ENCODE measurements around the gene GRM8.

GRM8 gene

DNA sequence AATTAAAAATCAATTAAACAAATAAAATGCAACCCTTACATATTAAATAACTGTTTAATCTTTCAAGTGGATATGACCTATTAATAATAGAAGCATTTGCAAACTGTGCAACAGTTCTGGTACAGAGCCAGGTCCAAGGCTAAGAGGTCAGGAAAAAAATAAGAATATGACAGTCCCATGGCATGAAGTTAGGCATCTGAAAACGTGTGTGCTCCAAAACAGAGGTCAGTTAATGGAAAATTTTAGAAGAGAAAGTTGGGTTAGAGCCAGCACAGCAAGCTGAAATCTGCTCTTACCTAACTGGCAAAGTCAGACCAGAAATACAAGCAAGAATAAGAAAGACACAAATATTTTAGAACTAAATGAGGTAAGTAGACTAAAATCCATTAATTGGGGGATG, 757.7 kb downstream of the GRM8 start:
- H3K9ac ChIP-seq (ENCODE audit: insufficient read length, low read depth) = no peak overlapping the region
- H3K36me3 ChIP-seq (ENCODE audit: insufficient read depth, insufficient read length, low read length) = no peaks in the 10 kb centered on the region
- H3K4me3 ChIP-seq (ENCODE audit: insufficient read length, low read depth) = no peak overlapping the region
- no peaks in the 10 kb centered on the region for H3K27me3 ChIP-seq (ENCODE audit: insufficient read depth, insufficient read length)
- TF ChIP-seq YY1 (IDR thresholded peaks at IDR 0.05; ENCODE audit: insufficient read depth, insufficient read length) (no peak), SUZ12 (IDR thresholded peaks at IDR 0.05; ENCODE audit: extremely low read depth, insufficient read depth, insufficient read length) (no peak)
- H3K4me1 ChIP-seq (ENCODE audit: insufficient read depth, insufficient read length) = no peaks in the 10 kb centered on the region
- DNase-seq (ENCODE audit: low read depth, low spot score) = no peak
- H3K9me3 ChIP-seq (ENCODE audit: insufficient read depth, low read length) = no peaks in the 10 kb centered on the region

DNA sequence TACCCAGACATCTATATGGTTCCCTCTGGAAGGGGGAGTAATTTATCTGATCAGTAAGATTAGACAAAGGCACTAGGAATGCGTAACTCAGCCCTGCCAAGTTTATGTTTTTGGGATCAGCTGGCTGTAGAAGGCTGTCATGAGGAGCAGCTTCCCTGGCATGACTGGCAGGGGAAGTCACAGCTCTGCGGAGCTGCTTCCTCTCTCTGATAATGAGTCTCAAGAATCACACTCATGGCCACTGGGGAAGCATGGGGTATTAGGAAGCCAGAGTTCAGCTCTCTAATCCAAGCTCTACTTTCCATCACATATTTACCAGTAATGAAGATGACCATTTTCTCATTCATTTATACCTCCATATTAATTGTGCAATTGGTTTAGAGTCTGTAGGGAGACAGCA, 758.9 kb downstream of the GRM8 start:
- DNase-seq (ENCODE audit: low read depth, low spot score) = no peak
- H3K9me3 ChIP-seq (ENCODE audit: insufficient read depth, low read length) = no peaks in the 10 kb centered on the region
- H3K9ac ChIP-seq (ENCODE audit: insufficient read length, low read depth) = no peak overlapping the region
- TF ChIP-seq ZNF274 (IDR thresholded peaks at IDR 0.05; ENCODE audit: low read depth, low read length) (no peak), SUZ12 (IDR thresholded peaks at IDR 0.05; ENCODE audit: extremely low read depth, insufficient read depth, insufficient read length) (no peak), YY1 (IDR thresholded peaks at IDR 0.05; ENCODE audit: insufficient read depth, insufficient read length) (no peak)
- H3K36me3 ChIP-seq (ENCODE audit: insufficient read depth, insufficient read length, low read length) = no peaks in the 10 kb centered on the region
- no peaks in the 10 kb centered on the region for H3K4me1 ChIP-seq (ENCODE audit: insufficient read depth, insufficient read length)
- no peak overlapping the region for H3K4me3 ChIP-seq (ENCODE audit: insufficient read length, low read depth)
- H3K27me3 ChIP-seq (ENCODE audit: insufficient read depth, insufficient read length) = no peaks in the 10 kb centered on the region

DNA sequence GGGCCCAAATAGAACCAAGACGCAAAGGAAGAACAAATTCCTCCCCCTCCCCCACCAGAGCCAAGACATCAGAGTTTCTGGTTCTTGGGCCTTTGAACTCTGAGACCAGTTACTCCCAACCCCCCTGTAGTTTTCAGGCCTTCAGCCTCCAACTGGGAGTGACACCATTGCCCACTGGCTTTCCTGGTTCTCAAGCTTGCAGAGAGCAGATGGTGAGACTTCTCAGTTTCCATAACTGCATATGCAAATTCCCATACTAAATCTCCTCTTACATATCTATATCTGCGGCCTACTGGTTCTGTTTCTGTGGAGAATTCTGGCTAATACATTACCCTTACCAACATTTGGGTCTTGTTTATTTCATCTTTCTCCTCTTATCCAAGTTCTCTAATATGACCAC, 762.9 kb downstream of the GRM8 start:
- H3K27me3 ChIP-seq (ENCODE audit: insufficient read depth, insufficient read length) = no peaks in the 10 kb centered on the region
- H3K9me3 ChIP-seq (ENCODE audit: insufficient read depth, low read length) = no peaks in the 10 kb centered on the region
- H3K9ac ChIP-seq (ENCODE audit: insufficient read length, low read depth) = no peak overlapping the region
- no peaks in the 10 kb centered on the region for H3K4me1 ChIP-seq (ENCODE audit: insufficient read depth, insufficient read length)
- TF ChIP-seq YY1 (IDR thresholded peaks at IDR 0.05; ENCODE audit: insufficient read depth, insufficient read length) (no peak), ZNF274 (IDR thresholded peaks at IDR 0.05; ENCODE audit: low read depth, low read length) (no peak), SUZ12 (IDR thresholded peaks at IDR 0.05; ENCODE audit: extremely low read depth, insufficient read depth, insufficient read length) (no peak)
- no peak for DNase-seq (ENCODE audit: low read depth, low spot score)
- H3K4me3 ChIP-seq (ENCODE audit: insufficient read length, low read depth) = no peak overlapping the region
- no peaks in the 10 kb centered on the region for H3K36me3 ChIP-seq (ENCODE audit: insufficient read depth, insufficient read length, low read length)

DNA sequence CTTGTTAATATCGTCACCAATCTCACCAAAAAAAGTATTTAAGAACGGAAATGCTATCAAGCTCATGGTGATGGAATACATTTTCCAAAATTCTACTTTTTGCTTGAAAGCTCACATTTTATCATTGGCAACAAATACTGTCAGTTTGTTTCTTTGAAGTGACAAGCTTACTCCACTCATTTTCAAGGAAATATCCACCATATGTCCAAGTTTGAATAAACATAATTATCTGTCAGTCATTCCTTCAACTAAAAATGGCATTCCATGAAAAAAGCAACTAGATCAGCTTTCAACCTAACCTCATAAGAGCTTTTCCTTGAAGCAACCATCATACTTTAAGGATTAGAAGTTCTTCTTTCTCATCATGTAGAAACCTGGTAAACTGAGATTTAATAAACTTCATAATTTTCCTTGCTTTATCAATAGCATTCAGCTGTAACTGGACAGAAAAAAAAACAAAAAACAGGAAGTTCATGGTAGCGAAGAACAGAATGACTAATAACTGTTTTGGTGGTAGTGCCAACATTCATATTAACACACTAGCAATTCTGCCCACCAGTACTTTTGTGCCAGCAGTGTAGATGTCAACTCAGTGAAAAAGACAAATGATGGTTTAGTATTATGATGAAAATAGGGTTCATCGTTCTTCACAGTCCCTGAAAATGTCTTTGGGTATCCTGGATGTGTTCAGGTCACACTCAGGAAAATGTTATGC, 764.9 kb downstream of the GRM8 start:
- no peaks in the 10 kb centered on the region for H3K27me3 ChIP-seq (ENCODE audit: insufficient read depth, insufficient read length)
- H3K9ac ChIP-seq (ENCODE audit: insufficient read length, low read depth) = no peak overlapping the region
- H3K4me3 ChIP-seq (ENCODE audit: insufficient read length, low read depth) = no peak overlapping the region
- no peaks in the 10 kb centered on the region for H3K4me1 ChIP-seq (ENCODE audit: insufficient read depth, insufficient read length)
- DNase-seq (ENCODE audit: low read depth, low spot score) = no peak
- no peaks in the 10 kb centered on the region for H3K36me3 ChIP-seq (ENCODE audit: insufficient read depth, insufficient read length, low read length)
- no peaks in the 10 kb centered on the region for H3K9me3 ChIP-seq (ENCODE audit: insufficient read depth, low read length)
- TF ChIP-seq ZNF274 (IDR thresholded peaks at IDR 0.05; ENCODE audit: low read depth, low read length) = no peak
- no peak for TF ChIP-seq SUZ12 (IDR thresholded peaks at IDR 0.05; ENCODE audit: extremely low read depth, insufficient read depth, insufficient read length)
- TF ChIP-seq YY1 (IDR thresholded peaks at IDR 0.05; ENCODE audit: insufficient read depth, insufficient read length) = no peak

DNA sequence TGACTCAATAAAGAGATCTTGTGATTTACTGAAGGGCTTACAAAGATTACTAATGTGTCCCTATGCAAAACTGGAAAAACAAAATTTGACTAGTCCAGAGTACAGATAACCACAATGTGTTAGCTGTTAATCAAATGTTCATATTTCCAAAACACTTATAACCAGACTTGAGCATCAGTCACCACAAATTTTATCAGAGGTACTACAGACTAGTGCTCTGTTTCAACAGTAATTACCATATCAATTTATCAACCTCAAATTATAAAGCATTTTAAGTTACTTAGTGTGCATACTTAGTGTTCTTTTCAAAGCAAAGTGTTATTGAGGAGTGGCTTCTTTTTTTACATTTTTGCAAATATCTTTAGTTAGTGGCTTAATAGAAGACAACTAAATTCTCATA, 765.9 kb downstream of the GRM8 start:
- Histone ChIP-seq H3K9ac (ENCODE audit: insufficient read length, low read depth) (no peak overlapping the region), H3K4me1 (ENCODE audit: insufficient read depth, insufficient read length) (no peaks in the 10 kb centered on the region), H3K4me3 (ENCODE audit: insufficient read length, low read depth) (no peak overlapping the region), H3K27me3 (ENCODE audit: insufficient read depth, insufficient read length) (no peaks in the 10 kb centered on the region), H3K36me3 (ENCODE audit: insufficient read depth, insufficient read length, low read length) (no peaks in the 10 kb centered on the region), H3K9me3 (ENCODE audit: insufficient read depth, low read length) (no peaks in the 10 kb centered on the region)
- no peak for TF ChIP-seq YY1 (IDR thresholded peaks at IDR 0.05; ENCODE audit: insufficient read depth, insufficient read length)
- TF ChIP-seq SUZ12 (IDR thresholded peaks at IDR 0.05; ENCODE audit: extremely low read depth, insufficient read depth, insufficient read length) = no peak
- no peak for DNase-seq (ENCODE audit: low read depth, low spot score)

DNA sequence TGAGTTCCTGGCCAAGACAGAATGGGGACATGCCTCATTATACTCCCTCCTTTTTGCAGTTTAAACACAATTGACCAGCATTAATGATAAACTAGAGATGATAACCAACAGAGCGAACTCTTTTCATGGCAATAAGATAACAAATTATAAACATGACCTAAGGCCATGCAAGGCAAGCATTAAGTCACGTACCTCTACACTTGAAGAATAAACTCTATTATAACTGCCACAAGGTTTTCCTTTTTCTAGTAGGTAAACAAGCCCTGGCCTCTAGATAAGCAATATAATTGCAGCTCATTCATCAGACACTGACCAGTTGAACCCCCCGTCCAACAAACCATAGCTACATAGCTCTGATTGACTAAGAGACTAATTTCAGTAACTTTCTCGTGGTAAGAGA, 767.0 kb downstream of the GRM8 start:
- Histone ChIP-seq H3K27me3 (ENCODE audit: insufficient read depth, insufficient read length) (no peaks in the 10 kb centered on the region), H3K4me3 (ENCODE audit: insufficient read length, low read depth) (no peak overlapping the region), H3K9me3 (ENCODE audit: insufficient read depth, low read length) (no peaks in the 10 kb centered on the region), H3K4me1 (ENCODE audit: insufficient read depth, insufficient read length) (no peaks in the 10 kb centered on the region), H3K36me3 (ENCODE audit: insufficient read depth, insufficient read length, low read length) (no peaks in the 10 kb centered on the region), H3K9ac (ENCODE audit: insufficient read length, low read depth) (no peak overlapping the region)
- DNase-seq (ENCODE audit: low read depth, low spot score) = no peak
- TF ChIP-seq SUZ12 (IDR thresholded peaks at IDR 0.05; ENCODE audit: extremely low read depth, insufficient read depth, insufficient read length) (no peak), ZNF274 (IDR thresholded peaks at IDR 0.05; ENCODE audit: low read depth, low read length) (no peak), YY1 (IDR thresholded peaks at IDR 0.05; ENCODE audit: insufficient read depth, insufficient read length) (no peak)

DNA sequence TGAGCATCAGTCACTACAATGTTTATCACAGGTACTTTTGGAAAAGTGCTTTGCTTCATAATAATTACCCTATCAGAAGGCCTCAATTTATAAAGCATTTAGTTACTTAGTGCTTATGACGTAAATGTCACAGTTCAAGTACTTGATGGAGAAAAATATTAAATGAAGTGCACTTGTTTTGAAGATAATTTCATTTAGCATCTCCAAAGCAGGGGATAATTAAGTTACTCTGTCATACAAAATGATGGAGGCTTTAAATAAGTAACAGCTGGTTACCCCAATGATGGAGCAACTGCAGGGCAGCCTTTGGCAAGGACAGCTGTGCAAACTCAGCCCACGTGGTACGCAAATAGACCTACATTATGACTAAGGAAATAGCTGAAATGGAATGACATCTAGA, 768.8 kb downstream of the GRM8 start:
- DNase-seq (ENCODE audit: low read depth, low spot score) = no peak
- Histone ChIP-seq H3K4me3 (ENCODE audit: insufficient read length, low read depth) (no peak overlapping the region), H3K27me3 (ENCODE audit: insufficient read depth, insufficient read length) (no peaks in the 10 kb centered on the region), H3K36me3 (ENCODE audit: insufficient read depth, insufficient read length, low read length) (no peaks in the 10 kb centered on the region), H3K9ac (ENCODE audit: insufficient read length, low read depth) (no peak overlapping the region), H3K4me1 (ENCODE audit: insufficient read depth, insufficient read length) (no peaks in the 10 kb centered on the region), H3K9me3 (ENCODE audit: insufficient read depth, low read length) (no peaks in the 10 kb centered on the region)
- TF ChIP-seq YY1 (IDR thresholded peaks at IDR 0.05; ENCODE audit: insufficient read depth, insufficient read length) = no peak
- no peak for TF ChIP-seq SUZ12 (IDR thresholded peaks at IDR 0.05; ENCODE audit: extremely low read depth, insufficient read depth, insufficient read length)
- TF ChIP-seq ZNF274 (IDR thresholded peaks at IDR 0.05; ENCODE audit: low read depth, low read length) = no peak
